T-helper 17 cell (primary cell): ENCODE results near the gene ACER2. TPM values are rescaled to one million over a fixed set of nuclear protein-coding genes. Genes with fewer than 3 reads are reported as not detected.
A peak's percentile ranks its signal among the peaks of the same experiment; 100 is the strongest.
"Not testable (repeated sequence)": the region's sequence is repeated elsewhere in the genome, so short reads cannot be mapped to it uniquely, and the experiment has no call there.

Experiments
- ATAC-seq: fragments of 150-1000 bp; cut with Tn5 transposase; 2 replicates; pipeline ENCODE4 v1.10.0; 2021; ENCODE audit warnings: mild to moderate bottlenecking, moderate library complexity
- DNase-seq, 3 donors: peaks; one replicate each; pipeline versions ENCODE4 v3.0.0 to v3.0.0-alpha.2; 2020 to 2021
- H3K9me3 ChIP-seq: one replicate; pipeline ENCODE4 v1.7.0; 2013; ENCODE audit warnings: low read length, mild to moderate bottlenecking; ENCODE audit not compliant: control insufficient read depth, poor library complexity, severe bottlenecking
- H3K27ac Mint-ChIP-seq: one replicate; pipeline ENCODE4 v1.8.0; 2022; ENCODE audit warnings: mild to moderate bottlenecking, moderate library complexity, mixed read lengths
- H3K27me3 Mint-ChIP-seq: one replicate; pipeline ENCODE4 v1.8.0; 2022; ENCODE audit warnings: mixed read lengths
- H3K36me3 Mint-ChIP-seq: one replicate; pipeline ENCODE4 v1.8.0; 2022; ENCODE audit warnings: low read depth, mixed read lengths
- H3K4me1 Mint-ChIP-seq: one replicate; pipeline ENCODE4 v1.8.0; 2022; ENCODE audit warnings: mild to moderate bottlenecking, mixed read lengths
- H3K4me3 Mint-ChIP-seq: one replicate; pipeline ENCODE4 v1.8.0; 2022; ENCODE audit warnings: mild to moderate bottlenecking, moderate library complexity, mixed read lengths
- total RNA-seq, 4 donors: library from RNA in 2 of 4; stranded (reverse) in 2 of 4; gene quantifications; one replicate each; pipeline ENCODE4 v1.2.3 and lab custom pipeline; 2022 to 2026

Gene ACER2
- total RNA-seq (1 to 10 TPM; 1.8 to 7.8 TPM), total RNA-seq (lab: John Stamatoyannopoulos, UW) (3.5 to 4.6 reads per million in 2 donors)

- no peaks in the 10 kb centered on the region for H3K9me3 ChIP-seq
- ATAC-seq (peak; percentile 97), DNase-seq (peak; percentile 92 to 96 (median 94))
- Mint-ChIP-seq H3K4me3 (peak within 1 kb of the TSS; percentile 96), H3K27me3 (no peaks in the 10 kb centered on the region), H3K4me1 (peaks cover 16% of the 10 kb centered on the region), H3K36me3 (no peaks in the 10 kb centered on the region), H3K27ac (peak within 1 kb of the TSS; percentile 47)
Measured at GRCh38 chr9:19408693-19409400, at the start of gene ACER2. Gene ACER2, plus strand, starts transcription at chr9:19409009. Its CDS starts 76 bp downstream, at chr9:19409085.

GRCh38 chr9:19369107-19369506, 39.7 kb upstream of the ACER2 start:
- Mint-ChIP-seq H3K27me3 (no peaks in the 10 kb centered on the region), H3K4me3 (no peak overlapping the region), H3K4me1 (no peaks in the 10 kb centered on the region), H3K36me3 (peaks cover 5% of the 10 kb centered on the region), H3K27ac (no peak overlapping the region)
- no peak for DNase-seq
- H3K9me3 ChIP-seq: no peaks in the 10 kb centered on the region
- ATAC-seq: no peak

- Mint-ChIP-seq H3K4me1 (peaks cover 6% of the 10 kb centered on the region), H3K27me3 (no peaks in the 10 kb centered on the region), H3K4me3 (no peak overlapping the region), H3K36me3 (peaks cover 10% of the 10 kb centered on the region), H3K27ac (peak overlapping the region; percentile 27)
- no peak for ATAC-seq
- H3K9me3 ChIP-seq: no peaks in the 10 kb centered on the region
- no peak for DNase-seq
Measured at GRCh38 chr9:19371942-19372341, 36.9 kb upstream of the ACER2 start.

GRCh38 chr9:19372567-19372966, 36.2 kb upstream of the ACER2 start:
- peak overlapping the region; percentile 27 for H3K27ac Mint-ChIP-seq
- H3K4me3 Mint-ChIP-seq: no peak overlapping the region
- no peak for DNase-seq
- peaks cover 12% of the 10 kb centered on the region for H3K4me1 Mint-ChIP-seq
- no peaks in the 10 kb centered on the region for H3K9me3 ChIP-seq
- no peaks in the 10 kb centered on the region for H3K27me3 Mint-ChIP-seq
- no peak for ATAC-seq
- H3K36me3 Mint-ChIP-seq: peaks cover 10% of the 10 kb centered on the region

GRCh38 chr9:19373527-19373926, 35.3 kb upstream of the ACER2 start:
- H3K4me3 Mint-ChIP-seq: no peak overlapping the region
- H3K36me3 Mint-ChIP-seq: peaks cover 9% of the 10 kb centered on the region
- H3K27ac Mint-ChIP-seq: no peak overlapping the region
- H3K4me1 Mint-ChIP-seq: peaks cover 18% of the 10 kb centered on the region
- H3K27me3 Mint-ChIP-seq: no peaks in the 10 kb centered on the region
- DNase-seq (no peak), ATAC-seq (no peak)
- H3K9me3 ChIP-seq: no peaks in the 10 kb centered on the region

- Mint-ChIP-seq H3K36me3 (peaks cover 14% of the 10 kb centered on the region), H3K27me3 (no peaks in the 10 kb centered on the region), H3K4me3 (no peak overlapping the region), H3K4me1 (peaks cover 36% of the 10 kb centered on the region), H3K27ac (peak overlapping the region; percentile 73)
- ATAC-seq (no peak), DNase-seq (no peak)
- no peaks in the 10 kb centered on the region for H3K9me3 ChIP-seq
Measured at GRCh38 chr9:19375538-19375937, 33.3 kb upstream of the ACER2 start.

GRCh38 chr9:19376931-19377330, 31.9 kb upstream of the ACER2 start:
- H3K9me3 ChIP-seq: no peaks in the 10 kb centered on the region
- no peak for DNase-seq
- H3K36me3 Mint-ChIP-seq: peaks cover 14% of the 10 kb centered on the region
- peaks cover 40% of the 10 kb centered on the region for H3K4me1 Mint-ChIP-seq
- peak overlapping the region; percentile 99 for H3K27ac Mint-ChIP-seq
- ATAC-seq: no peak
- H3K27me3 Mint-ChIP-seq: no peaks in the 10 kb centered on the region
- H3K4me3 Mint-ChIP-seq: no peak overlapping the region

- DNase-seq (no peak), ATAC-seq (no peak)
- peak overlapping the region; percentile 99 for H3K27ac Mint-ChIP-seq
- H3K36me3 Mint-ChIP-seq: peaks cover 14% of the 10 kb centered on the region
- no peaks in the 10 kb centered on the region for H3K27me3 Mint-ChIP-seq
- peaks cover 40% of the 10 kb centered on the region for H3K4me1 Mint-ChIP-seq
- peak overlapping the region; percentile 98 for H3K4me3 Mint-ChIP-seq
- no peaks in the 10 kb centered on the region for H3K9me3 ChIP-seq
Measured at GRCh38 chr9:19378164-19378563, 30.6 kb upstream of the ACER2 start.

- peaks cover 40% of the 10 kb centered on the region for H3K4me1 Mint-ChIP-seq
- H3K36me3 Mint-ChIP-seq: peaks cover 14% of the 10 kb centered on the region
- no peak for DNase-seq
Measured at GRCh38 chr9:19378647-19379046, 30.2 kb upstream of the ACER2 start.

GRCh38 chr9:19379283-19379682, 29.5 kb upstream of the ACER2 start:
- Mint-ChIP-seq H3K27ac (peak overlapping the region; percentile 99), H3K36me3 (peaks cover 14% of the 10 kb centered on the region), H3K4me1 (peaks cover 40% of the 10 kb centered on the region), H3K4me3 (peak overlapping the region; percentile 98), H3K27me3 (no peaks in the 10 kb centered on the region)
- no peaks in the 10 kb centered on the region for H3K9me3 ChIP-seq
- ATAC-seq (no peak), DNase-seq (no peak)

More at GRCh38 chr9:19378647-19379046, 30.2 kb upstream of the ACER2 start:
- Mint-ChIP-seq H3K27me3 (no peaks in the 10 kb centered on the region), H3K27ac (peak overlapping the region; percentile 99), H3K4me3 (peak overlapping the region; percentile 98)
- ATAC-seq: no peak
- H3K9me3 ChIP-seq: no peaks in the 10 kb centered on the region

- no peaks in the 10 kb centered on the region for H3K27me3 Mint-ChIP-seq
- peak; percentile 54 for ATAC-seq
- H3K9me3 ChIP-seq: no peaks in the 10 kb centered on the region
Measured at GRCh38 chr9:19379697-19380046, 29.1 kb upstream of the ACER2 start.

GRCh38 chr9:19380826-19381075, 28.1 kb upstream of the ACER2 start:
- Mint-ChIP-seq H3K27ac (peak overlapping the region; percentile 99), H3K27me3 (no peaks in the 10 kb centered on the region), H3K4me3 (peak overlapping the region; percentile 98), H3K36me3 (peaks cover 14% of the 10 kb centered on the region), H3K4me1 (peaks cover 40% of the 10 kb centered on the region)
- H3K9me3 ChIP-seq: no peaks in the 10 kb centered on the region
- DNase-seq (no peak), ATAC-seq (no peak)

More at GRCh38 chr9:19379697-19380046, 29.1 kb upstream of the ACER2 start:
- DNase-seq: peak in 2 of 3 donors; percentile 35 to 41
- Mint-ChIP-seq H3K36me3 (peaks cover 14% of the 10 kb centered on the region), H3K4me1 (peaks cover 40% of the 10 kb centered on the region), H3K27ac (peak overlapping the region; percentile 99), H3K4me3 (peak overlapping the region; percentile 98)

- no peaks in the 10 kb centered on the region for H3K9me3 ChIP-seq
- H3K36me3 Mint-ChIP-seq: peaks cover 8% of the 10 kb centered on the region
- H3K4me1 Mint-ChIP-seq: peaks cover 34% of the 10 kb centered on the region
- DNase-seq: no peak
- no peak overlapping the region for H3K27ac Mint-ChIP-seq
- no peak overlapping the region for H3K4me3 Mint-ChIP-seq
- no peak for ATAC-seq
- H3K27me3 Mint-ChIP-seq: no peaks in the 10 kb centered on the region
Measured at GRCh38 chr9:19381656-19382055, 27.2 kb upstream of the ACER2 start.

- not testable (repeated sequence) for ATAC-seq, H3K4me1 Mint-ChIP-seq, DNase-seq, H3K36me3 Mint-ChIP-seq, H3K27ac Mint-ChIP-seq, H3K4me3 Mint-ChIP-seq, H3K9me3 ChIP-seq
- H3K27me3 Mint-ChIP-seq: peaks cover 10% of the 10 kb centered on the region
Measured at GRCh38 chr9:19385212-19385611, 23.6 kb upstream of the ACER2 start.
